ENCODE results near the gene KIAA1586. TPM values are rescaled to one million over a fixed set of nuclear protein-coding genes. Genes with fewer than 3 reads are reported as not detected.

KIAA1586 gene
- polyA plus RNA-seq, 1 donor: 12.9 TPM

- Histone ChIP-seq H3K27me3 (ENCODE audit: control insufficient read depth, insufficient read depth, low read length) (peaks cover 2% of the 10 kb centered on the region), H3K9me3 (ENCODE audit: control insufficient read depth, low read depth, low read length) (no peaks in the 10 kb centered on the region), H3K27ac (ENCODE audit: low read length) (no peak overlapping the region), H3K4me3 (ENCODE audit: low read length) (no peak overlapping the region), H3K4me1 (ENCODE audit: control insufficient read depth, insufficient read depth, low read length) (no peaks in the 10 kb centered on the region), H3K36me3 (ENCODE audit: control insufficient read depth, insufficient read depth, low read length) (no peaks in the 10 kb centered on the region)
- no CpG with 5 or more reads among the region's 1 CpG for WGBS (ENCODE audit: insufficient coverage, low lambda C conversion rate)
- DNase-seq: no peak
These were observed 28.7 kb upstream of the KIAA1586 start for GRCh38 chr6:57017841-57018240.

GRCh38 chr6:57019434-57019833, 27.1 kb upstream of the KIAA1586 start:
- Histone ChIP-seq H3K4me1 (ENCODE audit: control insufficient read depth, insufficient read depth, low read length) (no peaks in the 10 kb centered on the region), H3K4me3 (ENCODE audit: low read length) (no peak overlapping the region), H3K27ac (ENCODE audit: low read length) (no peak overlapping the region), H3K27me3 (ENCODE audit: control insufficient read depth, insufficient read depth, low read length) (peaks cover 2% of the 10 kb centered on the region), H3K36me3 (ENCODE audit: control insufficient read depth, insufficient read depth, low read length) (no peaks in the 10 kb centered on the region), H3K9me3 (ENCODE audit: control insufficient read depth, low read depth, low read length) (peaks cover 2% of the 10 kb centered on the region)
- 100% methylated on average over 1 of the region's 4 CpGs for WGBS (ENCODE audit: insufficient coverage, low lambda C conversion rate)
- no peak for DNase-seq

DNA sequence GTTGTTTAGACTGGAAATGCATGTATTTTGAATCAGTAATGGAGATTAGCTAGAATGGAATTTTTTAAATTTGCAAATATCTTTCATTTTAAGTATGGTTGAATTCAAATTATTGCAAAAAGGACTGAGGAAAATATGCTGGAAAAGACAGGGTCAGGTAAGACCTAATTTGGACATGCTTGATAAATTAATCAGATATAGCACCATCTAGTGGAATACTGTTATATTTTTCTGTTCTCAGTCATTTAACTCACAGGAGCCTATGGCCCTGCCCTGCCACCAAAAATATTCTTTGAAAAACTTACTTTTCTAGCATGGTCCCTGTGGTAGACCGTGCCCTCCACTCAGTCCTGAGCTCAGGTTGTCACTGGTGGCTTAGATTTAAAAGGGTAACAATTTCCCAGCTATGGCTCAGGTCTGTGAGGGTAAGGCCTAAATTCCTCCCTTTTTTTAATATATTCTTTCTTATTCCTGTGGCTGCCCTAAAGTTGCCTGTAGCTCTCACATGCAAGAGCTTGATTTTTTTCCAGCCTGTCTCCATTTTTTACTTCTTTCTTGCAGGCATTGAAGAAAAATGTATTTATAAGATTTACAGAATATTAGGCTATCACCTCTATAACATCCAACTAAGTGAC, 25.3 kb upstream of the KIAA1586 start:
- DNase-seq: peak in 1 of 2 donors; percentile 5
- peaks cover 12% of the 10 kb centered on the region for H3K9me3 ChIP-seq (ENCODE audit: control insufficient read depth, low read depth, low read length)
- no peak overlapping the region for H3K4me3 ChIP-seq (ENCODE audit: low read length)
- WGBS (ENCODE audit: insufficient coverage, low lambda C conversion rate): no CpG with 5 or more reads among the region's 1 CpG
- H3K36me3 ChIP-seq (ENCODE audit: control insufficient read depth, insufficient read depth, low read length): no peaks in the 10 kb centered on the region
- no peak overlapping the region for H3K27ac ChIP-seq (ENCODE audit: low read length)
- H3K4me1 ChIP-seq (ENCODE audit: control insufficient read depth, insufficient read depth, low read length): no peaks in the 10 kb centered on the region
- H3K27me3 ChIP-seq (ENCODE audit: control insufficient read depth, insufficient read depth, low read length): peaks cover 2% of the 10 kb centered on the region

DNA sequence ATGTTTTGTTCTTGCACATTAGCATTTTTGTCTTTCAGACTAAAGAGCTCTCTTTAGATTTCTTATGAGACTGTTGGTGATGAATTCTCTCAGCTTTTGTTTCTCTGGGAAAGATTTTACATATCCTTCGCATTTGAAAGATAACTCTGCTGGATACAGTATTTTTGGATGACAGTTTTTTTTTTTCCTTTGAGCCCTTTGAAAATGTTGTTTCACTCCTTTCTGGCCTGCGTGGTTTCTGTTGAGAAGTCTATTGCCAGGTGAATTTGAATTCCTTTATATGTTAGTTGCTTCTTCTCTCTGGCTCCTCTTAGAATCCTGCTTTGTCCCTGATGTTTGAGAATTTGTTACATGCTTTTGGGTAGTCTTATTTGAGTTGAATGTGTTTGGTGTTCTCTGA, 22.2 kb upstream of the KIAA1586 start:
- no peaks in the 10 kb centered on the region for H3K4me1 ChIP-seq (ENCODE audit: control insufficient read depth, insufficient read depth, low read length)
- peaks cover 12% of the 10 kb centered on the region for H3K9me3 ChIP-seq (ENCODE audit: control insufficient read depth, low read depth, low read length)
- H3K36me3 ChIP-seq (ENCODE audit: control insufficient read depth, insufficient read depth, low read length): no peaks in the 10 kb centered on the region
- no peaks in the 10 kb centered on the region for H3K27me3 ChIP-seq (ENCODE audit: control insufficient read depth, insufficient read depth, low read length)
- WGBS (ENCODE audit: insufficient coverage, low lambda C conversion rate): 20% methylated on average over 1 of the region's 2 CpGs
- no peak overlapping the region for H3K27ac ChIP-seq (ENCODE audit: low read length)
- no peak for DNase-seq
- no peak overlapping the region for H3K4me3 ChIP-seq (ENCODE audit: low read length)

GRCh38 chr6:57024775-57025174, 21.7 kb upstream of the KIAA1586 start:
- WGBS (ENCODE audit: insufficient coverage, low lambda C conversion rate): 71% methylated on average over 1 of the region's 1 CpG
- DNase-seq: no peak
- no peaks in the 10 kb centered on the region for H3K36me3 ChIP-seq (ENCODE audit: control insufficient read depth, insufficient read depth, low read length)
- H3K4me1 ChIP-seq (ENCODE audit: control insufficient read depth, insufficient read depth, low read length): no peaks in the 10 kb centered on the region
- no peaks in the 10 kb centered on the region for H3K27me3 ChIP-seq (ENCODE audit: control insufficient read depth, insufficient read depth, low read length)
- H3K4me3 ChIP-seq (ENCODE audit: low read length): no peak overlapping the region
- H3K9me3 ChIP-seq (ENCODE audit: control insufficient read depth, low read depth, low read length): peaks cover 12% of the 10 kb centered on the region
- H3K27ac ChIP-seq (ENCODE audit: low read length): no peak overlapping the region

GRCh38 chr6:57026001-57026400, 20.5 kb upstream of the KIAA1586 start:
- Histone ChIP-seq H3K9me3 (ENCODE audit: control insufficient read depth, low read depth, low read length) (peaks cover 12% of the 10 kb centered on the region), H3K27me3 (ENCODE audit: control insufficient read depth, insufficient read depth, low read length) (no peaks in the 10 kb centered on the region), H3K4me3 (ENCODE audit: low read length) (no peak overlapping the region), H3K36me3 (ENCODE audit: control insufficient read depth, insufficient read depth, low read length) (no peaks in the 10 kb centered on the region), H3K27ac (ENCODE audit: low read length) (no peak overlapping the region), H3K4me1 (ENCODE audit: control insufficient read depth, insufficient read depth, low read length) (no peaks in the 10 kb centered on the region)
- WGBS (ENCODE audit: insufficient coverage, low lambda C conversion rate): no CpG with 5 or more reads among the region's 1 CpG
- no peak for DNase-seq

GRCh38 chr6:57027301-57027700, 19.2 kb upstream of the KIAA1586 start:
- H3K27me3 ChIP-seq (ENCODE audit: control insufficient read depth, insufficient read depth, low read length): no peaks in the 10 kb centered on the region
- peaks cover 12% of the 10 kb centered on the region for H3K9me3 ChIP-seq (ENCODE audit: control insufficient read depth, low read depth, low read length)
- DNase-seq: no peak
- H3K36me3 ChIP-seq (ENCODE audit: control insufficient read depth, insufficient read depth, low read length): no peaks in the 10 kb centered on the region
- no peak overlapping the region for H3K27ac ChIP-seq (ENCODE audit: low read length)
- H3K4me1 ChIP-seq (ENCODE audit: control insufficient read depth, insufficient read depth, low read length): no peaks in the 10 kb centered on the region
- H3K4me3 ChIP-seq (ENCODE audit: low read length): no peak overlapping the region
- 100% methylated on average over 1 of the region's 3 CpGs for WGBS (ENCODE audit: insufficient coverage, low lambda C conversion rate)

DNA sequence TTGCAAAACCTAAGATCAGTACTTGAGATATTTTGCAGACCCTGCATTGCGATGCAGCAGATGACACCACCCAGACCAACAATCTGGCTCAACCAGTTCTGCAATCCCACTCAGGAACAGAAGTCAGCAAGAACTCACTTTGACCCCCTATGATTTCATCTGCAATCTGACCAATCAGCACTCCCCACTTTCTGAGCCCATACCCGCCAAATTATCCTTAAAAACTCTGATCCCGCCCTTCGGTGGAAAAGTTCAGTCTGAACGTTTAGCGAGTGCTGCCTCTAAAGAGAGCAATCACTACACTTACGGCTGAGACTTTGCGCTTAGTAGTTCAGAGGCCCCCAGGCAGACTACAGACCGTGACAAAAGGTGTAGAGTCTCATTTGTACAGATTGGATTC, 17.3 kb upstream of the KIAA1586 start:
- H3K27me3 ChIP-seq (ENCODE audit: control insufficient read depth, insufficient read depth, low read length): no peaks in the 10 kb centered on the region
- no peak overlapping the region for H3K4me3 ChIP-seq (ENCODE audit: low read length)
- WGBS (ENCODE audit: insufficient coverage, low lambda C conversion rate): no CpG with 5 or more reads among the region's 9 CpGs
- no peaks in the 10 kb centered on the region for H3K36me3 ChIP-seq (ENCODE audit: control insufficient read depth, insufficient read depth, low read length)
- DNase-seq: no peak
- H3K27ac ChIP-seq (ENCODE audit: low read length): no peak overlapping the region
- peaks cover 12% of the 10 kb centered on the region for H3K9me3 ChIP-seq (ENCODE audit: control insufficient read depth, low read depth, low read length)
- no peaks in the 10 kb centered on the region for H3K4me1 ChIP-seq (ENCODE audit: control insufficient read depth, insufficient read depth, low read length)

DNA sequence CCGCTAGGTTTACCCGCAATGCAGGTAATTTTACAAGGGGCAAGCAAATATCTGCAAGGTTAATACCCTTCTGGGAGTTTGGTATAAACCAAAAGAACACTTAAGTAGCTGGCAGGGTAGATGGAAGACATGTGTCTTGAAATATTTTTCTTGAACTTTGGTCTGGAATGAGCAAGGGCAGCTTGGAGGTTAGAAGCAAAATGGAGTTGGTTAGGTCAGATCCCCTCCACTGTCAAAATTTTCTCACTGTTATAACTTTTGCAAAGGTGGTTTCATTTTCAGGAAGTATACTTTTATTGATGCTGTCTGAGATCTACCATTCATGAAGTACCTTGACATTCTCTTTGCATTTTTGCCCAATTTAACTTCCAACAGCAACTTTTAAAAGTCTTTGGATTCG, 13.3 kb upstream of the KIAA1586 start:
- H3K4me3 ChIP-seq (ENCODE audit: low read length): no peak overlapping the region
- H3K4me1 ChIP-seq (ENCODE audit: control insufficient read depth, insufficient read depth, low read length): no peaks in the 10 kb centered on the region
- no CpG with 5 or more reads among the region's 3 CpGs for WGBS (ENCODE audit: insufficient coverage, low lambda C conversion rate)
- no peaks in the 10 kb centered on the region for H3K36me3 ChIP-seq (ENCODE audit: control insufficient read depth, insufficient read depth, low read length)
- H3K9me3 ChIP-seq (ENCODE audit: control insufficient read depth, low read depth, low read length): no peaks in the 10 kb centered on the region
- DNase-seq: no peak
- no peak overlapping the region for H3K27ac ChIP-seq (ENCODE audit: low read length)
- no peaks in the 10 kb centered on the region for H3K27me3 ChIP-seq (ENCODE audit: control insufficient read depth, insufficient read depth, low read length)

DNA sequence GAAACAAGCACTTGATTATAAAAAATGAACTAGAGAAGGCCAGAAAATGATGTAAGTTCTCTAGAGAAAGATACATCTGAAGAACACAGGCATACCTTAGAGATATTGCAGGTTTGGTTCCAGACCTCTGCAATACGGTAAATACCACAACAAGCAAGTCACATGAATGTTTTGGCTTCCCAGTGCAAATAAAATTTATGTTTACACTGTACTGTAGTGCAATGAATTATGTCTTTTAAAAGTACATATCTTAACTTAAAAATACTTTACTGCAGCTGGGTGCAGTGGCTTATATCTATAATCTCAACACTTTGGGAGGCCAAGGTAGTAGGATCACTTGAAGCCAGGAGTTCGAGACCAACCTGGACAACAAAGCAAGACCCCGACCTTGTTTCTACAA, 10.9 kb upstream of the KIAA1586 start:
- DNase-seq: no peak
- H3K27me3 ChIP-seq (ENCODE audit: control insufficient read depth, insufficient read depth, low read length): no peaks in the 10 kb centered on the region
- H3K4me1 ChIP-seq (ENCODE audit: control insufficient read depth, insufficient read depth, low read length): no peaks in the 10 kb centered on the region
- no peaks in the 10 kb centered on the region for H3K36me3 ChIP-seq (ENCODE audit: control insufficient read depth, insufficient read depth, low read length)
- H3K27ac ChIP-seq (ENCODE audit: low read length): no peak overlapping the region
- no peaks in the 10 kb centered on the region for H3K9me3 ChIP-seq (ENCODE audit: control insufficient read depth, low read depth, low read length)
- 0% methylated on average over 1 of the region's 3 CpGs for WGBS (ENCODE audit: insufficient coverage, low lambda C conversion rate)
- H3K4me3 ChIP-seq (ENCODE audit: low read length): no peak overlapping the region

- H3K36me3 ChIP-seq (ENCODE audit: control insufficient read depth, insufficient read depth, low read length): no peaks in the 10 kb centered on the region
- no peaks in the 10 kb centered on the region for H3K4me1 ChIP-seq (ENCODE audit: control insufficient read depth, insufficient read depth, low read length)
- H3K4me3 ChIP-seq (ENCODE audit: low read length): no peak overlapping the region
- no peaks in the 10 kb centered on the region for H3K27me3 ChIP-seq (ENCODE audit: control insufficient read depth, insufficient read depth, low read length)
- DNase-seq: no peak
- WGBS (ENCODE audit: insufficient coverage, low lambda C conversion rate): no CpG with 5 or more reads among the region's 2 CpGs
- H3K27ac ChIP-seq (ENCODE audit: low read length): no peak overlapping the region
- no peaks in the 10 kb centered on the region for H3K9me3 ChIP-seq (ENCODE audit: control insufficient read depth, low read depth, low read length)
These were observed 7.6 kb upstream of the KIAA1586 start for GRCh38 chr6:57038906-57039305.

Data from large intestine (tissue), 3 donors.